Stimulated activated naive CD8-positive, alpha-beta T cell treated with anti-CD3 and anti-CD28 coated beads, Interleukin-15, Interleukin-2, amounts not matched to agents 100 U/mL and 50 U/mL, for 24 hours (primary cell): Measurements from ENCODE around the gene ZFHX3.

Source experiments
- ATAC-seq: fragments of 150-1000 bp; cut with Tn5 transposase; one replicate; pipeline ENCODE4 v1.10.0; 2021
- DNase-seq: peaks from one replicate; pipeline ENCODE4 v3.0.0; 2021

ZFHX3 gene

DNA sequence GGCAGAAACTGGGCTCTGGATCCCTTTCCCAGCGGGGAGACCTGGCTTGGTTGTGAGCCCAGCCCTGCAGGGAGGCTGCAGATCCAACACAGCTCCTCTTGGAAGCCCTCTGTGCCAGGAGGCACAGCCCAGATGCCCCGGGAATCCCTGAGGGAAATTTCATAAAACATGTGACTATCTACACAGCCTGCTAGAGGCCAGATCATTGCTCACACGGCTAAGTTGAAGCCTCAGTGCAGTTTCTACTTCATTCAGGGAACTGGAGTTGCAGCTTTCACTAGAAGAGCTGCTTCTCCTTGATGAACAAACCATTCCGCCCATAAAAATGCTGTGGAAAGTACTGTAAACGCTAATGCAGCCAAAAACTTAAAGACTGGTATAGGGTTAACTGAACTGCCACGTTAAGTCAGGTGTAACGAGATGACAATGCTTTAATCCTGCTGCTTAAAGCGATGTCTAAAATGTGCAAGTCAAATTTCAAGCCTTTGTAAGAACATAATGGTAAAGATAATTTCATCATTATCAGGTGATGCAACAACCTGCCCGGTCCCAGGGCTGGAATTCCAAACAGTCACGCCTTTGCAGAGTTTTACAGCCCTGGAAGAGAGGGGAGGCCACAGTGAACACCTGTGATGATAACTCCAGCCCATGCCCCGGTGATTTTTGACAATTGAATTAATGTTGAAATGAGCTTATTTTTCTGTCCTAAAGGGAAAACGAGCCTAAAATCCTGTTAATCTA is 172.5 kb downstream of the ZFHX3 start:
- no peak for DNase-seq
- no peak for ATAC-seq

GRCh38 chr16:72873853-72874252 is 174.1 kb downstream of the ZFHX3 start:
- DNase-seq (no peak), ATAC-seq (no peak)

DNA sequence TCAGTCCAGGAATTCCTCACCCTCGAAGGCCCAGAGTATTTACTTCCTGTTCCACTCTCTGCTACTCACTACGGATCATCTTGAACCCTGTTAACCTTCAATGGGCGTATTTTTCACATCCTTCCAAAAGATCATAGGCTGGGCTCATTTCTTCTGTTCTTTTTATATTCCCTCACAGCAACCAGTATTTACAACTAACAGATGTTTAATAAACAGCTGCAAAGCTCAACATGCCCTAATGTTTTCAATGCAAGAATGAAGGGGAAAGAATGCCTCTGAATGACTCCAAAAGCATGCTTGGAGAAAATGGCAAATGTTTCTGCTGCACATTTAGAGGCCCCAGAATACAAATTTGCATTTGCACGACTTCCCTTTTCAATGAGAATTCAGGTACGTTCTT is 174.9 kb downstream of the ZFHX3 start:
- DNase-seq = no peak
- ATAC-seq = no peak

GRCh38 chr16:72865835-72866234 is 182.1 kb downstream of the ZFHX3 start:
- no peak for DNase-seq

GRCh38 chr16:72865258-72865657 is 182.7 kb downstream of the ZFHX3 start:
- DNase-seq (no peak), ATAC-seq (no peak)

More at GRCh38 chr16:72865835-72866234, 182.1 kb downstream of the ZFHX3 start:
- no peak for ATAC-seq

GRCh38 chr16:72864130-72864833 is 183.6 kb downstream of the ZFHX3 start:
- ATAC-seq = no peak
- DNase-seq = no peak

DNA sequence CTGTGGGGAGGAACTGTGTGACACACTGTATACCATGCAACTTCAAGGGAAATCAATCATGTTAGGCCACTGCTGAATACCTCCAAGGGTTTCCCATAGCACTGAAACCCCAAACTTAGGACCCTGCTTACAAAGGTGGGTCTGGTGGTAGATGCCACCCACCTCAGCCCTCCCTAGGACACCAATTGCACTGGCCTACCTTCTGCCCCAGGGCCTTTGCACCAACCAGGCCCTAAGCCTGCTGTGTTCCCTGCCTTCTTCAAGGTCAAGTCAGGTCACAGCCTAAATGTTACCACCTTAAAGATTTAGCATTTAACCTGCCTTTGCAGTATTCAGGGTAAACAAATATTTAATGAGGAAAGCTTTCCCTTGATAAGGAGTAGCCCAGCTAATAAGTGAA is 185.8 kb downstream of the ZFHX3 start:
- DNase-seq (no peak), ATAC-seq (no peak)

DNA sequence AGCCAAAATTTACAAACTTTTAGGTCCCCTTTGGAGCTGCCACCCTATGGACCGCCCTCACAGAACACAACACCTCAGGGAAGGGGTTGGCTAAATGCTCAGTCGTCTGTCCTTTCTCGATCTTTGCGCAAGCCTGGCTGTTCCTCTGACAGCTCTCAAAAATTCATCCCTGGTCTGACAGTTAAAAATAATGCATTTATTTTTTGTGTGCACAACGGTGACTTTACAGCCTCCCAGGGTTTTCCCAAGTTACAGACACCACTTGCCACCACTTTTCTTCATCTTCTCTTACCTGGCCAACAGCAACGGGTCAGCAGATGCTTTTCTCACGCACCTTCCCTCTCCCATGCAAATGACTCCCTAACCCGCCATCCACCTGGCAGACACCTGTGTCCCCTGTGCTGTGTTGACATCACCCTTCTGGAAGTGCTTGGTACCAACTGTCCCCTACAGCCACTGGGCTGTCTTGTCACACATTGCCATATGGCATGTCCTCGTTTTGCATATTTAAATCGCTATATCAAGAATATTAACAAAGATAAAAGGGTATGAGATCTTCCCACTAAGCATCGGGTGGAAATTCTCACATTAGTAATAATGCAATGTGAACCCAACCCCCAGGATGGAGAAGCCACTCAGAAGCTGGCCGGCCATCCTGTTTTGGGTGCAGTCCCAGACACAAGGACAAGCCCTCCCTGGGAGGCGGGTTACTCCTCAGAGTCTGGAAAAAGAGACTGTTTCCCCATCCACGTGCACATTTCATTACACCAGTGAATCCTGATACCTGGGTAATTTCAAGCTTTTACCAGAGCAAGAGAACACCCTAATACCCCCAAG is 187.0 kb downstream of the ZFHX3 start:
- ATAC-seq (no peak), DNase-seq (no peak)

DNA sequence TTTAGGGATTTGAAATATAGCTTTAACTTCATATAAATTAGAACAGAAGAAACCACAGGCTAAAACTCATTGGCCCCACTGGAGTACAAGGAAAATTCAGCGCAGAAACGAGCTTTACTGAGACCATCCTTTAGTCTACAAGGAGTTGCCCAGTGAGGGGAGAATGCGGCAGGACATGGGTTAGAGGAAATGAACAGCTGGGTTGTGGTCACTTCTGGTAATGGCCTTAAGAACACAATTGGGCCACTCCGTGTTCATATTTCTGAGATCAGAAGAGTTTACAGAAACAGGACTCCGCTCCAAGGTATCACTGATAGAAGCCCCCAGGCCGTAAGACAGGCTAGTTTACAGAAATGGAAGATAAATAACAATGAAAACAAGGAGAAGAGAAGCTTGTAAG is 188.3 kb downstream of the ZFHX3 start:
- no peak for ATAC-seq
- no peak for DNase-seq

DNA sequence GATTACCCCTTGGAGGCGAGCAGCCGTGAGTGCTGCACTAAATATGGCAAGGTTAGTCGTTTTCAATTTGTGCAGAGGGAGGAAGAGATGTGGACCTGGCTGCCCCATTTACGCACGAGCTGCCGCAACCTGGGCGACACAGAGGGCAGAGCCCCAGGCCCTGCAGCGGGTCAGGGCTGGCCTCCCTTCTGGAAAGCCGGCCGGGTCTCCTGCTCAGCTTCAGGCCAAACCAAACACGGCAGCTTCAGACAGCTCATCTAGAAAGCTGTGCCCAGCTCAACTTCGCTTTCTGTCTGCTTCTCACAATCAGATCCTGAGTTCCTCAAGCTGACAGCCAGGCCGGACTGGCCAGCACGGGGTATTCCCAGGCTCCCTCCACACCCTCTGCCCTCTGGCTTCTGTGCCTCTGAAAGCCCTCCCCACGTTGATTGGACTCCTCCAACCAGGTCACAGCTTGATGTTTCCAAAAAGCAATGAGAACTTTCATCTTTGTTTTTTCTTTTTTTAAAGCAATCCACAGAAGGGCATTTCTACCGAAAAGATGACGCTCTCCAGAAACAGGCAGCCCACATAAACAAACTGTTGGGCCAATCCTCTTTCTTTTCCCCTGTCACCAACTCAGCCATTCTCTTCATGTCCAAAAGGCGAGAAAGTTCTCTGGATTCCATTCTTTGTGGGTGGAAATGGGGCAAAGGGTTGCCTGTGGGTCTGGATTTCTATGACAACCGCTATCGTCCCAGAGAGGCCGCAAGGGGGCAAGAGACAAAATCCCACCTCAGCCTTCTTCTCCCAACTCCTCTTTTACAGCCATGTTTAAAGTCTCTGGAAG is 189.0 kb downstream of the ZFHX3 start:
- ATAC-seq = no peak
- no peak for DNase-seq

DNA sequence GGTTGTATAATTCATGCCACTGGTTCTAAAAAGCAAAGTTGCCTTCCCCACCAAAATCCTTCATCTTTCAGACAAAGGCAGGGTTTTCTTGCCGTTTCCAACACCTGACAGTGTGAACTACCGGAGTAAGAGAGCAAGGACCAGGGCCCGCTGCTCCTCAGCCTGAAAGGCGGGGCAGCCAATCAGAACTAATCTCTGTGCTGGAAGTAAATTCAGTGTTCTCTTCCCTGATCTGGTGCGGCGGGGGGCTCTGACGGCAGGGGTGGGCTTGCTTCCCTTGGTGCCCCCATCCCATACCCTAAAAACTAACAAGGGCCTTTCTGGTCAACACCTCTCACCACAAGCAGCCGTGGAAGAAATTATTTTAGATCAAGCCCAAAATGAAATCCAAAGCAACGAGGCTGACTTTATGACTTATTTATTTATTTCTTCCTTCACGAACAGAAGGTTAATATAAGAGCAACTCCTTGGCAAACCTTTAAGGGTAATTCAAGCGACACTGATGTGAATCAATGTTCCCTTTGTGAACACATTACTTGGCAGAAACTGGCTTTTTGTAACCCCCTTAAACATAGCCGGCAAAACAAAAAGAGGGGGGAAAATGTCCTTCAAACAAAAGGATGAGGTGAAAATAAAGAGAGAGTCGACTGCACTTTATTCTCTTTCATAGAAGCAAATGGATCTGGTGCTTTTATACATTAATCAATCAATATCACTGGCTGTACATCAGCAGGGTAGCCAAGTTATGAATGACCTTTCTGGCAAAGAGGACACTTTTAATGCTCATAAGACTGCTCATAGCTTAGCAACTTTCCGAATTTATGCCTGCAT is 189.9 kb downstream of the ZFHX3 start:
- ATAC-seq = no peak

GRCh38 chr16:72856797-72857196 is 191.1 kb downstream of the ZFHX3 start:
- peak; percentile 40 for ATAC-seq
- DNase-seq = peak; percentile 25

More for the DNA sequence above, 189.9 kb downstream of the ZFHX3 start:
- no peak for DNase-seq

DNA sequence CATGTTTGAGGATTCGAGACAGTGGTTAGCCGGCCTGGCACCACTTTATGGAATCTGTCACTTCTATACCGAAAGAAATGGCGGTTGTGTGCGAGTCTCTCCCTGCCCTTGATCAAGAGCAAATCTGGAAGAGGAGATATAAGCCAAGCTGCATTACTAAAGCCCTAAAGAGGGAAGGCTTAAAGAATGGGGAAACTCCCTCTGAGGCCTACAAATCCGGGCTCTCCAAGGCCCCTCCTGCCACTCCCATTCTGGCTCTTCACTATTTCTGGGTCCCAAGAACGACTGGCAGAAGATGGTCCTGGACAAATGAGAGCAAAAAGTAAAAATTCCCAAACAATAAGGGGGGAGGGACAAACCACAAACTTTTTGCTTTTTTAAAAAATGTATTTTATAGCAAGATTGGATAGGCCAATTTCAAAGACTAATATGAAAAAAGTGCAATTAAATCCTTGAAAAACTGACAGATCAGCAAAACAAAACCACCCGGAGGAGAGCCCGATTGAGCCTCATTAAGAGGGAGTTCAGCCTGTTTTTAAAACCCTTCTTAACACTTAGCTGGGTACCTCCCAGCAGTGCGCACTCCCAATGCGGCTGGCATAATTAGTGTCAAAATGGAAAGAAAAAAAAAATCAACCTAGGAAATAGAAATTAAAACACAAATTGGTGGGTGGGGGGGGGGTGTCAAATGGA is 193.5 kb downstream of the ZFHX3 start:
- DNase-seq = no peak
- no peak for ATAC-seq

- DNase-seq = no peak
Measured at GRCh38 chr16:72853575-72854266, 194.2 kb downstream of the ZFHX3 start.

GRCh38 chr16:72852421-72852820 is 195.5 kb downstream of the ZFHX3 start:
- DNase-seq (no peak), ATAC-seq (no peak)

More at GRCh38 chr16:72853575-72854266, 194.2 kb downstream of the ZFHX3 start:
- ATAC-seq = no peak

- DNase-seq (no peak), ATAC-seq (no peak)
Measured at GRCh38 chr16:72850853-72851252, 197.1 kb downstream of the ZFHX3 start.

- no peak for DNase-seq
- no peak for ATAC-seq
Measured at GRCh38 chr16:72850021-72850420, 197.9 kb downstream of the ZFHX3 start.

- no peak for DNase-seq
- no peak for ATAC-seq
Measured at GRCh38 chr16:72848759-72849664, 198.9 kb downstream of the ZFHX3 start.

DNA sequence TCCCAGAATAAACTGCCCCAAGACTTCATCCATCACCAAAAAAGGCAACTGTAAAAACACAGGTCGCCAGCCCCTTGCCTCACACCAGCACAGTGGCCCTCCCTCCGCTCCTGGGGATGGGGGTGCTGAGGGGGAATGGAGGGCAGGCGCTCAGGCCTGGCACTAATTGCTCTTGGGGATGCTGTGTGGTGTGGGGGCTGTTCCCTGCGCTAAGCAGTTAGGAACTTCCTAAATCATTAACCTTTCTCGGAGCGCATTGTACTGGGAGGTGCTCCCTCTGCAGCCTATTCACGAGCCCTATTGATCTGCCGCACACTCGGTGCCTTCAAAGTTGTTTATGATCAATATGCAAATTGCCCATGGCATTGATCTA is 199.9 kb downstream of the ZFHX3 start:
- DNase-seq = no peak
- ATAC-seq = no peak
